ENCODE data around the gene ENOX1.

ENOX1 gene

DNA sequence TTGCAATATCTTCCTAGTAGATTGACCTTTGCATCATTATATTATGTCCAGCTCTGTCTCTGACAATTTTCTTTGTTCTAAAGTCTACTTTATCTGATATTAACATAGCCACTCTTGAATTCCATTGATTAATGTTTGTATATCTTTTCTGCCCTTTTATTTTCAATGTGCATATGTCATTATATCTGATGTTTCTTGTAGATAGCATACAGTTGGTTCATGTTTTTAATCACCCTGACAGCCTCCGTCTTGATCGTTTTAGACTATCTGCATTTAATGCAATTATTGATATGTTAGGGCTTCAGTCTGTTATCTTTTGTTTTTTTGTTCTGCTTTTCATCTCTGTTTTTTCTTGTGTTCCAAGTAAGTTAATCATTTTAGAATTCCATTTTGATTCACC, 159.8 kb downstream of the ENOX1 start:
- ChIA-PET POLR2A (no interaction called here), CTCF (no interaction called here)
- no peak for DNase-seq (ENCODE audit: extremely low spot score)
- TF ChIP-seq LEF1 (IDR thresholded peaks at IDR 0.05; ENCODE audit: borderline replicate concordance), result no peak
- no peak for TF ChIP-seq TARDBP (IDR thresholded peaks at IDR 0.05)
- TF ChIP-seq ELF4 (IDR thresholded peaks at IDR 0.05), result no peak
- no peak for TF ChIP-seq SP1 (IDR thresholded peaks at IDR 0.05)
- no peak for TF ChIP-seq SUZ12 (IDR thresholded peaks at IDR 0.05)

- ChIA-PET CTCF (no interaction called here), POLR2A (no interaction called here)
- no peak for DNase-seq (ENCODE audit: extremely low spot score)
- no peak for TF ChIP-seq ELF4 (IDR thresholded peaks at IDR 0.05)
- TF ChIP-seq SUZ12 (IDR thresholded peaks at IDR 0.05), result no peak
- no peak for TF ChIP-seq ARNT (IDR thresholded peaks at IDR 0.05)
- TF ChIP-seq L3MBTL2 (conservative IDR thresholded peaks at IDR 0.05), result no peak
- no peak for TF ChIP-seq HDGF (IDR thresholded peaks at IDR 0.05; ENCODE audit: borderline replicate concordance)
- TF ChIP-seq BHLHE40 (IDR thresholded peaks at IDR 0.05; ENCODE audit: borderline replicate concordance), result no peak
- no peak for TF ChIP-seq FOXA1 (IDR thresholded peaks at IDR 0.05)
- TF ChIP-seq FOXM1 (IDR thresholded peaks at IDR 0.05; ENCODE audit: borderline replicate concordance), result no peak
- TF ChIP-seq SP1 (IDR thresholded peaks at IDR 0.05), result no peak
- TF ChIP-seq CTBP1 (IDR thresholded peaks at IDR 0.05; ENCODE audit: borderline replicate concordance), result no peak
- no peak for TF ChIP-seq NFRKB (IDR thresholded peaks at IDR 0.05)
- TF ChIP-seq LEF1 (IDR thresholded peaks at IDR 0.05; ENCODE audit: borderline replicate concordance), result no peak
- TF ChIP-seq, protein P1, sequence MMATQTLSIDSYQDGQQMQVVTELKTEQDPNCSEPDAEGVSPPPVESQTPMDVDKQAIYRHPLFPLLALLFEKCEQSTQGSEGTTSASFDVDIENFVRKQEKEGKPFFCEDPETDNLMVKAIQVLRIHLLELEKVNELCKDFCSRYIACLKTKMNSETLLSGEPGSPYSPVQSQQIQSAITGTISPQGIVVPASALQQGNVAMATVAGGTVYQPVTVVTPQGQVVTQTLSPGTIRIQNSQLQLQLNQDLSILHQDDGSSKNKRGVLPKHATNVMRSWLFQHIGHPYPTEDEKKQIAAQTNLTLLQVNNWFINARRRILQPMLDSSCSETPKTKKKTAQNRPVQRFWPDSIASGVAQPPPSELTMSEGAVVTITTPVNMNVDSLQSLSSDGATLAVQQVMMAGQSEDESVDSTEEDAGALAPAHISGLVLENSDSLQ (IDR thresholded peaks at IDR 0.05), result no peak
Observed at GRCh38 chr13:43614063-43614462, 172.7 kb downstream of the ENOX1 start.

DNA sequence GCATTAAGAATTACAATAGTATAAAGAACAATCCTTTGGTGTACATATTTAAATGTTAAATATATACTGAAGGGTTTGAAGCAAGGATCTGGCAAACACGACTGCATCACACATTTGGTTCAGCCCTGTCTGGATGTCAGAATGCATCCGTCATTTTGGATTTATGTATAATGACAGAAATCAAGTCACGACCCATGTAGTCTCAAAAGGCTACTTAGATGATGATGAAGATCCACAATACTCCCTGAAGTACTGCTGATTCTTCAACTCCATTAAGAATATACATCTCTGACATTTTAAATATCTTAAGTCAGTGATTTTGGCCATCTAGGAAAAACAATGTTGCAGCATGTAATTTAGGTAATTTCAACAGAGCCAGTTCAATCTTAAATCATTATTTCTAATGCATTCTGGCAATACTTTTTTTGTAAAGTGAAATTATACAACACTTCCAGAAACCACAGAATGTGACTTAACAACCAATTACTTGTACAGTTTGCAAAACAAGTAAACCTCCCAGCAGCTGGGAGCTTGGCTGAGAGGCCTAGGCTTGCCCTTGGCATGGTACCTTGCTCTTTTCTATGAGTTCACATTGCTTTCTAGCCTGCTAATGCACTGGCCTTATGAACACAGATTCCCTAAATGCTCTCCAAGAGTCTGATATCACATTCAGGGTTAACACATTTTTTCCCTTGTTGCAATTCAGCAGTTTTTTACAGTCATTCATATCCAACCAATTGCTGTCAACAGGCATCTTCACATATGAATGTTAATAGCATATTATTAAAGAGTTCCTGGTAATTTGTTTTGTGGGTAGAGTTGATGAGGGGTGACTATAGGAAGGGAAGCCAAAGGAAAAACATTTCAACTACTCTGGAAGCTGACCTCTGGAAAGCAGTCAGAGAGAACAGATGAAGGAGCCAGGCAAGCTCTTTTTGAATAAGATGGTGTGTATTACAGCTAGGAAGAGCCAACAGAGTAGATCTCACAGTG, 175.2 kb downstream of the ENOX1 start:
- CTCF ChIA-PET, result no interaction called here
- no peak for TF ChIP-seq FOXM1 (IDR thresholded peaks at IDR 0.05; ENCODE audit: borderline replicate concordance)
- no peak for TF ChIP-seq FOXK2 (IDR thresholded peaks at IDR 0.05)
- no peak for TF ChIP-seq BHLHE40 (IDR thresholded peaks at IDR 0.05; ENCODE audit: borderline replicate concordance)
- TF ChIP-seq SP1 (IDR thresholded peaks at IDR 0.05), result no peak
- TF ChIP-seq LEF1 (IDR thresholded peaks at IDR 0.05; ENCODE audit: borderline replicate concordance), result no peak
- no peak for TF ChIP-seq FOXA1 (IDR thresholded peaks at IDR 0.05)
- no peak for TF ChIP-seq SUZ12 (IDR thresholded peaks at IDR 0.05)
- no peak for TF ChIP-seq NFRKB (IDR thresholded peaks at IDR 0.05)
- no peak for TF ChIP-seq ELF4 (IDR thresholded peaks at IDR 0.05)
- no peak for TF ChIP-seq L3MBTL2 (conservative IDR thresholded peaks at IDR 0.05)
- no peak for TF ChIP-seq ARNT (IDR thresholded peaks at IDR 0.05)
- no peak for TF ChIP-seq TARDBP (IDR thresholded peaks at IDR 0.05)
- TF ChIP-seq CTBP1 (IDR thresholded peaks at IDR 0.05; ENCODE audit: borderline replicate concordance), result no peak
- TF ChIP-seq HDGF (IDR thresholded peaks at IDR 0.05; ENCODE audit: borderline replicate concordance), result no peak
- no peak for TF ChIP-seq ZNF384 (IDR thresholded peaks at IDR 0.05)
- TF ChIP-seq, protein P1 (IDR thresholded peaks at IDR 0.05), result no peak
- POLR2A ChIA-PET, result no interaction called here
- DNase-seq (ENCODE audit: extremely low spot score), result no peak

- POLR2A ChIA-PET, result no interaction called here
Observed at GRCh38 chr13:43608400-43609137, 178.2 kb downstream of the ENOX1 start.

DNA sequence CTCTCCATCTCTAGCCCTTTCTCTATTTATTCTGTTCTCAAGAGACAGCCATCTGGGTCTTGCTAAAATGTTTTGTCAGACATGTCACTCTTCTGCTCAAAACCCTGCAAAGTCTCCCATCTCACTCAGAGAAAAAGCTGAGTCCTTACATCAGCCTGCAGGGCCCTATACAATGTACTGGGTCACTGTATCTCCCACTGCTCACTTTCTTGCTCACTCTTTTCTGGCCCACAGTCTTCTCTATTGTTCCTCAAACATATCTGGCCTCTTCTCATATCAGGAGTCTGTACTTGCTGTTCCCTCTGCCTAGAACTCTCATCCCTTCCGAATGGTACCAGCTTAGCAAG, 189.2 kb downstream of the ENOX1 start:
- TF ChIP-seq FOXK2 (IDR thresholded peaks at IDR 0.05), result no peak
- TF ChIP-seq FOXM1 (IDR thresholded peaks at IDR 0.05; ENCODE audit: borderline replicate concordance), result no peak
- no peak for TF ChIP-seq NFRKB (IDR thresholded peaks at IDR 0.05)
- TF ChIP-seq L3MBTL2 (conservative IDR thresholded peaks at IDR 0.05), result no peak
- TF ChIP-seq LEF1 (IDR thresholded peaks at IDR 0.05; ENCODE audit: borderline replicate concordance), result no peak
- no peak for TF ChIP-seq FOXA1 (IDR thresholded peaks at IDR 0.05)
- no peak for TF ChIP-seq CTBP1 (IDR thresholded peaks at IDR 0.05; ENCODE audit: borderline replicate concordance)
- TF ChIP-seq SUZ12 (IDR thresholded peaks at IDR 0.05), result no peak
- DNase-seq (ENCODE audit: extremely low spot score), result no peak
- ChIA-PET CTCF (no interaction called here), POLR2A (no interaction called here)

More at GRCh38 chr13:43608400-43609137, 178.2 kb downstream of the ENOX1 start:
- TF ChIP-seq LEF1 (IDR thresholded peaks at IDR 0.05; ENCODE audit: borderline replicate concordance) (no peak), ZNF384 (IDR thresholded peaks at IDR 0.05) (no peak), FOXA1 (IDR thresholded peaks at IDR 0.05) (no peak), CTBP1 (IDR thresholded peaks at IDR 0.05; ENCODE audit: borderline replicate concordance) (no peak), ELF4 (IDR thresholded peaks at IDR 0.05) (no peak), SP1 (IDR thresholded peaks at IDR 0.05) (no peak), BHLHE40 (IDR thresholded peaks at IDR 0.05; ENCODE audit: borderline replicate concordance) (no peak), FOXM1 (IDR thresholded peaks at IDR 0.05; ENCODE audit: borderline replicate concordance) (no peak), NFRKB (IDR thresholded peaks at IDR 0.05) (no peak), HDGF (IDR thresholded peaks at IDR 0.05; ENCODE audit: borderline replicate concordance) (no peak), TARDBP (IDR thresholded peaks at IDR 0.05) (no peak), SUZ12 (IDR thresholded peaks at IDR 0.05) (no peak)
- TF ChIP-seq, protein P1 (IDR thresholded peaks at IDR 0.05), result no peak
- DNase-seq (ENCODE audit: extremely low spot score), result no peak
- CTCF ChIA-PET, result no interaction called here
